PC-9 (cell line): ENCODE measurements around the gene IQSEC1.

ENCODE experiments used
- EZH2 ChIP-seq: fragments of 200-600 bp; sonication (generic); IDR thresholded peaks from 2 replicates; pipeline ENCODE4 v1.8.0; 2017; ENCODE audit warnings: antibody characterized with exemption, low read depth
- TF ChIP-seq, protein P1 (sequence below): fragments of 200-600 bp; sonication (generic); conservative IDR thresholded peaks from 2 replicates; pipeline ENCODE4 v1.6.1; 2017; ENCODE audit warnings: mixed run types, antibody characterized with exemption, mild to moderate bottlenecking, moderate library complexity

DNA sequence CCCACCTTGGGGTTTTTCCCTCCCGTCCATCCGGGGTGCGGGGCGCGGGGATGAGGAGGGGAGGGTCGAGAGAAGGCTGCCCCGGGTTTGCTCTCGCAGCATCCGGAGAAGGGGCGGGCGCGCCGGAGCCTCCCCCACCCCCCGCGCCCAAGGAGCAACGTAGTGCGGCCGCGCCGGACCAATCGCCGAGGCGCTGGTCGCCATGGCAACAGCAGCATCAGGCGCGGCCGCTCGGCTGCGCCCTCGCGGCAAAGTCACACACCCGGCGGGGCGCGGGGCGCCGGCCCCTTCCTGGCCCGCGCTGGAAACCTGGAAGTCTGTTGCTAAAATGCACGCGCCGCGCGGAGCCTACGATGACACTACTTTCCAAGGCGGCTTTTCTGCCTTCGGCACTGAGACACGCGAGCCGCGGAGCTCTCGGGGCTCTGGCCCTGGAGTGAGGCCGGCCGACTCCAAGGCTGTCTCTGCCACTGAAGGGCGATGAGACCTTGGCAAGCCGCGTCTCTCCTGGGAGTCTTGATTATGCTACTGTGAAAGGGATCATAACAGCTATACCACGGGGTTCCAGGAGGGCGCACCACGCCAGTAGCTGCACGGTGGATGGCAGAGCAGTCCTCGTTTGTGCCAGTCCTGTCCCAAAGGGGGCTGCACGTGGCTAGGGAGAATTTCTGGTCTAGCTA is at the start of gene IQSEC1:
- TF ChIP-seq, protein P1, sequence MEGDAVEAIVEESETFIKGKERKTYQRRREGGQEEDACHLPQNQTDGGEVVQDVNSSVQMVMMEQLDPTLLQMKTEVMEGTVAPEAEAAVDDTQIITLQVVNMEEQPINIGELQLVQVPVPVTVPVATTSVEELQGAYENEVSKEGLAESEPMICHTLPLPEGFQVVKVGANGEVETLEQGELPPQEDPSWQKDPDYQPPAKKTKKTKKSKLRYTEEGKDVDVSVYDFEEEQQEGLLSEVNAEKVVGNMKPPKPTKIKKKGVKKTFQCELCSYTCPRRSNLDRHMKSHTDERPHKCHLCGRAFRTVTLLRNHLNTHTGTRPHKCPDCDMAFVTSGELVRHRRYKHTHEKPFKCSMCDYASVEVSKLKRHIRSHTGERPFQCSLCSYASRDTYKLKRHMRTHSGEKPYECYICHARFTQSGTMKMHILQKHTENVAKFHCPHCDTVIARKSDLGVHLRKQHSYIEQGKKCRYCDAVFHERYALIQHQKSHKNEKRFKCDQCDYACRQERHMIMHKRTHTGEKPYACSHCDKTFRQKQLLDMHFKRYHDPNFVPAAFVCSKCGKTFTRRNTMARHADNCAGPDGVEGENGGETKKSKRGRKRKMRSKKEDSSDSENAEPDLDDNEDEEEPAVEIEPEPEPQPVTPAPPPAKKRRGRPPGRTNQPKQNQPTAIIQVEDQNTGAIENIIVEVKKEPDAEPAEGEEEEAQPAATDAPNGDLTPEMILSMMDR: no peak
- TF ChIP-seq EZH2: no peak
